H1 (cell line): ENCODE results near the gene MSI2.

ENCODE experiments used
- CHD1 ChIP-seq: IDR thresholded peaks from 2 replicates; pipeline ENCODE4 v1.6.1; 2012; ENCODE audit warnings: low read depth, low read length, improper control_type of control experiment
- EGR1 ChIP-seq: IDR thresholded peaks from 2 replicates; pipeline ENCODE4 v1.6.1; 2011; ENCODE audit warnings: low read depth, low read length, borderline replicate concordance
- EZH2 ChIP-seq: fragments of 200-600 bp; sonication (generic); IDR thresholded peaks from 2 replicates; pipeline ENCODE4 v1.7.1; 2012; ENCODE audit warnings: low read depth, mild to moderate bottlenecking, moderate library complexity, low read length, inconsistent platforms; ENCODE audit not compliant: severe bottlenecking
- KDM5A ChIP-seq: fragments of 200-600 bp; IDR thresholded peaks from 2 replicates; pipeline ENCODE4 v1.7.1; 2012; ENCODE audit warnings: mild to moderate bottlenecking, low read length, inconsistent platforms, mixed read lengths
- RFX5 ChIP-seq: IDR thresholded peaks from 2 replicates; pipeline ENCODE4 v1.6.1; 2011; ENCODE audit warnings: low read depth, low read length, improper control_type of control experiment, borderline replicate concordance
- RNF2 ChIP-seq: fragments of 200-900, 300-1000 bp; sonication (generic); IDR thresholded peaks from 2 replicates; pipeline ENCODE4 v1.7.1; 2016; ENCODE audit warnings: borderline replicate concordance, low read depth, mild to moderate bottlenecking, antibody characterized with exemption, low read length; ENCODE audit not compliant: poor library complexity, severe bottlenecking; ENCODE audit errors: missing control alignments
- SP1 ChIP-seq: IDR thresholded peaks from 2 replicates; pipeline ENCODE4 v1.6.1; 2011; ENCODE audit warnings: low read depth, low read length
- SRF ChIP-seq: IDR thresholded peaks from 2 replicates; pipeline ENCODE4 v1.6.1; 2011; ENCODE audit warnings: mild to moderate bottlenecking, low read depth, low read length, moderate library complexity
- TF ChIP-seq, protein P1 (sequence below): IDR thresholded peaks from 2 replicates; pipeline ENCODE4 v1.6.1; 2011; ENCODE audit warnings: low read length, improper control_type of control experiment
- TF ChIP-seq, protein P2 (sequence below), 3 experiments: IDR thresholded peaks; 1 replicate in 2 of 3; 2 replicates in 1 of 3; pipeline versions ENCODE4 v1.5.1 to v1.6.1; 2011; ENCODE audit warnings: low read length in 3 of 3, mild to moderate bottlenecking in 3 of 3, inconsistent platforms in 2 of 3, low read depth in 1 of 3, moderate library complexity in 1 of 3; ENCODE audit not compliant: insufficient read depth in 1 of 3; ENCODE audit errors: control extremely low read depth in 1 of 3

DNA sequence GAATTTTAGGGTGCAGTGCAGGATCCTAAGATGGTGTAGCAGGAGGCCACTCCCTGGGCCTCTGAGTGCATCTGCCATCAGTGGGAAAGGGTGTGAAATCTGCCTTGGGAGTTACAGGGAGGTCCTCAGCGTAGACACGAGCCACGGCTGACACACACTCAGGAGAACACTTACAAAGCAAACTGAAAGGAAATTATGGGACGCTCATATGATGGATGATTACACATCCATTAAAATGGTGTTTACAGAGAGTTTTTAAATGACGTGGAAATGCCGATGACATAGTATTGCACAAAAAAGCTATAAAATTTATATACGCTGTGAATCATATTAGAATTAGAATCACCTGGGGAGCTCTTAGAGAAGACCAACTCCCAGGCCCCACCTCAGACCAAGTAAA lies 313.5 kb downstream of the MSI2 start:
- TF ChIP-seq RFX5 (no peak), SRF (no peak), CHD1 (no peak), EGR1 (no peak), KDM5A (no peak), RNF2 (no peak), EZH2 (no peak), SP1 (no peak)
- TF ChIP-seq, protein P1, sequence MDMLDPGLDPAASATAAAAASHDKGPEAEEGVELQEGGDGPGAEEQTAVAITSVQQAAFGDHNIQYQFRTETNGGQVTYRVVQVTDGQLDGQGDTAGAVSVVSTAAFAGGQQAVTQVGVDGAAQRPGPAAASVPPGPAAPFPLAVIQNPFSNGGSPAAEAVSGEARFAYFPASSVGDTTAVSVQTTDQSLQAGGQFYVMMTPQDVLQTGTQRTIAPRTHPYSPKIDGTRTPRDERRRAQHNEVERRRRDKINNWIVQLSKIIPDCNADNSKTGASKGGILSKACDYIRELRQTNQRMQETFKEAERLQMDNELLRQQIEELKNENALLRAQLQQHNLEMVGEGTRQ, result no peak
- TF ChIP-seq, protein P2, sequence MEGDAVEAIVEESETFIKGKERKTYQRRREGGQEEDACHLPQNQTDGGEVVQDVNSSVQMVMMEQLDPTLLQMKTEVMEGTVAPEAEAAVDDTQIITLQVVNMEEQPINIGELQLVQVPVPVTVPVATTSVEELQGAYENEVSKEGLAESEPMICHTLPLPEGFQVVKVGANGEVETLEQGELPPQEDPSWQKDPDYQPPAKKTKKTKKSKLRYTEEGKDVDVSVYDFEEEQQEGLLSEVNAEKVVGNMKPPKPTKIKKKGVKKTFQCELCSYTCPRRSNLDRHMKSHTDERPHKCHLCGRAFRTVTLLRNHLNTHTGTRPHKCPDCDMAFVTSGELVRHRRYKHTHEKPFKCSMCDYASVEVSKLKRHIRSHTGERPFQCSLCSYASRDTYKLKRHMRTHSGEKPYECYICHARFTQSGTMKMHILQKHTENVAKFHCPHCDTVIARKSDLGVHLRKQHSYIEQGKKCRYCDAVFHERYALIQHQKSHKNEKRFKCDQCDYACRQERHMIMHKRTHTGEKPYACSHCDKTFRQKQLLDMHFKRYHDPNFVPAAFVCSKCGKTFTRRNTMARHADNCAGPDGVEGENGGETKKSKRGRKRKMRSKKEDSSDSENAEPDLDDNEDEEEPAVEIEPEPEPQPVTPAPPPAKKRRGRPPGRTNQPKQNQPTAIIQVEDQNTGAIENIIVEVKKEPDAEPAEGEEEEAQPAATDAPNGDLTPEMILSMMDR (IDR thresholded peaks at IDR 0.05; ENCODE audit: control extremely low read depth in 1 of 3, insufficient read depth in 1 of 3, low read depth in 1 of 3, low read length in 3 of 3), result no peak
